Activated naive CD4-positive, alpha-beta T cell treated with anti-CD3 and anti-CD28 coated beads, Interleukin-2, amount 50 U/mL, for 72 hours (primary cell): ENCODE measurements around the gene SEMA5A. TPM values are rescaled to one million over a fixed set of nuclear protein-coding genes. Genes with fewer than 3 reads are reported as not detected.

Experiments
- ATAC-seq, 2 donors: fragments of 150-1000 bp; cut with Tn5 transposase; 2 replicates each; pipeline ENCODE4 v1.10.0; 2021; ENCODE audit warnings: mild to moderate bottlenecking in 2 of 2, moderate library complexity in 2 of 2
- DNase-seq, 2 donors: peaks; one replicate each; pipeline ENCODE4 v3.0.0; 2021 to 2022; ENCODE audit warnings: low spot score in 2 of 2
- H3K27ac Mint-ChIP-seq, 2 donors: one replicate each; pipeline ENCODE4 v1.8.0; 2022; ENCODE audit warnings: mild to moderate bottlenecking in 2 of 2, mixed read lengths in 2 of 2
- H3K36me3 Mint-ChIP-seq, 2 donors: one replicate each; pipeline ENCODE4 v1.8.0; 2022; ENCODE audit warnings: mixed read lengths in 2 of 2
- H3K9me3 Mint-ChIP-seq, 2 donors: one replicate each; pipeline ENCODE4 v1.8.0; 2022; ENCODE audit warnings: mixed read lengths in 2 of 2
- total RNA-seq, 2 donors: library from RNA; stranded (reverse); gene quantifications; one replicate each; pipeline ENCODE4 v1.2.3, GENCODE V29; 2022

Gene SEMA5A
- total RNA-seq, 2 donors from 2014 or later, result not detected

GRCh38 chr5:9015937-9016270 is 530.0 kb downstream of the SEMA5A start:
- no peak for ATAC-seq
- peaks cover 0 to 4% of the 10 kb centered on the region in 2 donors for H3K9me3 Mint-ChIP-seq
- no peak overlapping the region for H3K27ac Mint-ChIP-seq
- no peak for DNase-seq
- H3K36me3 Mint-ChIP-seq, result no peaks in the 10 kb centered on the region

- ATAC-seq (no peak), DNase-seq (no peak)
- Mint-ChIP-seq H3K27ac (no peak overlapping the region), H3K36me3 (peaks cover 0 to under 1% of the 10 kb centered on the region in 2 donors), H3K9me3 (no peaks in the 10 kb centered on the region)
Measured at GRCh38 chr5:9015260-9015936, 530.5 kb downstream of the SEMA5A start.

GRCh38 chr5:9013147-9013546 is 532.7 kb downstream of the SEMA5A start:
- Mint-ChIP-seq H3K36me3 (peaks cover 0 to 16% of the 10 kb centered on the region in 2 donors), H3K27ac (no peak overlapping the region)
- ATAC-seq, result no peak

GRCh38 chr5:9009931-9010651 is 535.8 kb downstream of the SEMA5A start:
- peaks cover 25 to 35% of the 10 kb centered on the region in 2 donors for H3K9me3 Mint-ChIP-seq
- peaks cover 0 to 27% of the 10 kb centered on the region in 2 donors for H3K36me3 Mint-ChIP-seq
- no peak overlapping the region for H3K27ac Mint-ChIP-seq
- no peak for ATAC-seq
- no peak for DNase-seq

More at GRCh38 chr5:9013147-9013546, 532.7 kb downstream of the SEMA5A start:
- H3K9me3 Mint-ChIP-seq, result peaks cover 16% of the 10 kb centered on the region in 2 donors
- no peak for DNase-seq

- peaks cover 8 to 11% of the 10 kb centered on the region in 2 donors for H3K9me3 Mint-ChIP-seq
- no peaks in the 10 kb centered on the region for H3K36me3 Mint-ChIP-seq
Measured at GRCh38 chr5:8997542-8998070, 548.3 kb downstream of the SEMA5A start.

GRCh38 chr5:8993031-8993430 is 552.8 kb downstream of the SEMA5A start:
- no peak overlapping the region for H3K27ac Mint-ChIP-seq
- no peaks in the 10 kb centered on the region for H3K36me3 Mint-ChIP-seq
- no peak for ATAC-seq

More at GRCh38 chr5:8997542-8998070, 548.3 kb downstream of the SEMA5A start:
- H3K27ac Mint-ChIP-seq, result no peak overlapping the region
- DNase-seq (no peak), ATAC-seq (no peak)

More at GRCh38 chr5:8993031-8993430, 552.8 kb downstream of the SEMA5A start:
- no peak for DNase-seq
- peaks cover 16 to 18% of the 10 kb centered on the region in 2 donors for H3K9me3 Mint-ChIP-seq

Other genes starting within 250 kb of the SEMA5A start
- not detected for gene TAS2R1, start 84.3 kb upstream of the SEMA5A start, total RNA-seq